ACHN (cell line): ENCODE measurements around the gene ENKUR.
"Not testable (repeated sequence)": the region's sequence is repeated elsewhere in the genome, so short reads cannot be mapped to it uniquely, and the experiment has no call there.

ENCODE experiments used
- DNase-seq: peaks from one replicate; pipeline ENCODE4 v3.0.0-alpha.2; 2015
- in situ Hi-C: cut with HindIII; loops from 2 replicates; pipeline ENCODE4 v1.10.0; 2017; ENCODE audit warnings: low sequenced_read_pairs, low pct_ligation_motif_present, low pct_unique_long_range_greater_than_20kb

Gene ENKUR

DNA sequence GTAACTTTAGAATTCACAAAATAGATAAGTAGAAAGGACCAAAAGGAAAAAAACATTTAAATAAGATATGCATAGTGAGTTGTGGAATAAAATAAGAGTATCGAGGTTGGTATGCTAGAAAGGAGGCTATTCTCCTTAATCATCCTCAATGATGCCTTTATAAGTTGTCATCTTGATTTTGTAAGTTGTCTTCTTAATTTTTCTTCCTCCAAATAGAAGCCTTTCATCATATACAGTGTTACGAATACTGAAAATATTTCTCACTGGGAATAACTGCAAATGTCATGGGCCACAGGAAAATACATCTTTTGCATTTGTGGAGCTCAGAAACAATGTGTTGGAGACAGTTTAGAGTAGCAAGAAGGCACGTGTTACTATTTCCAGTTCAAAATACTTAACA, 32.0 kb downstream of the ENKUR start:
- DNase-seq, result no peak
- in situ Hi-C loops, result no loop called here

DNA sequence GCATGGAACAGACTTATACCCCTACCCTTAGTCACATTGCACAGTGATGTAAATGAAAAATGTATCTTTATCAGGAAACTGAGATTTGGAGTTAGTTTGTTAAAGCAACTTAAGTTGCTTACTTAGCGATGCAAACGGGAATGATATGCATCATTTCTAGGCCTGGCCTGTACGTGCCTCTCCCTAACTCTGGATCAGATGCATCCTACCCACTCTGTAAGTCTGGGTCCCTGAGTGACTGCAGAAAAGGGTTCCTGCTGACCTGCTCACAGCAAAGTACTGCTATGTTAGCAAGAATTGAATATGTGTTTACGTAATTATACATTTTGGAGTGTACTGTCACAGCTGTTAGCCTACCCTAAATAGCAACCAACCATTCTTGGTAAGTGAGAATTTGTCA, 32.8 kb downstream of the ENKUR start:
- DNase-seq, result no peak
- in situ Hi-C loops, result no loop called here

DNA sequence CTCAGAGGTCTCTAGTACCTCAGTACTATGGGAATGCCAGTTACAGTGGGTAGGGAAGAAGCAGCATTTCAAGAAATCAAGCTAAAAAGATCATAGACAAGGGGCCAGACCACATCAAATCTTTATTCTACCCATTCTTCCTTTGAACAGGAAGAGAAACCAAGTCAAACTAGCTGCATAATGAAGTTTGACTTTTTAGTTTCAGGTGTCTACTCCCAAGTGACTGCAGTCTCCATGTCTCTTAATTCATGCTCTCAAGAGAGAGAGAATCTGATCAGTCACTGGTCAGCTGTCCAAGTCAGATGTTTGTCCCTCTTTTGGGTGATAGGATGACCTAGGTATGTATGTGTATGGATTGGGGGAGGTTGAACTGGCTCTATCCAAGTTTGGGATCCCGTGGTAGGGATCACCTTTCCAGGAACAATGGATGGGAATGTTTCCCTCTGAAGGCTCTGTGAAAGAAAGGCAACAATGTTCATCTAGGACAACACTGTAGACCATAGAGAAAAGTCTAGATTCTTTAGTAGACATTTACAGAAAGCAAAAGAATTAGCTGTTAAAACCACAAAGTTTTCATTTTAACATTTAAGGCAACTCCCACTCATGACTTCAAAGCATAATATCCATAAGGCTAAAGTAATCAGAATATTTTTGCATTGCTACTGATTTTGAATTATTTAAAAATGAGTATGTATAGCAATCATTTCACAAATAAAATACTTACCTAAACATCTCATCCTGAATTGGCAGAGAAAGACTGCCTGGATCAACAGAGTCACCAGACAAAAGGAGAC, 33.4 kb downstream of the ENKUR start:
- DNase-seq, result no peak
- in situ Hi-C loops, result no loop called here

DNA sequence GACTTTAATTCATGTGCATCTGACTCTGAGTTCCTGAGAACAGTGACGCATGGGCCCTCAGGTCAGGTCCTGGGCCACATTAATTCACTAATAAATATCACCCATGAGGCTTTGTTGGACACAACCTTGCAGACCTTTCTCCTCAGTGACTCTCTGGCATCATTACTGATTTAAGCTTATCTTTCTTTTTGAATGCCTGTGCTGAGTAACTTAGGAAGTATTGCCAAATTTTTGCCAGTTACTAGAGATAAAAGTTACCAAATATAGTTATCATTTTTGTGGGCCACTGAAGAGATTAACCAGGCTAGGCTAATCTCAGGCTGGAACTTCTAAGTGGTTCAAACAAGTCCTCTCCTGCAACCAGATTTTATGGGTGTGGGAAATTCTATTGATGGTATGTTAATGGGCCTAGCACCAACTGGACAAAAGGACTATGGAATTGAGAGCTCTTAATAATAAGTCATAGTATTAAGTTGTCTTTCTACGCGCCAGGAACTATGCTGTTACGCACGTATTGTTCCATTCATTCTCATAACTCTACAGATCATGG, 34.7 kb downstream of the ENKUR start:
- in situ Hi-C loops, result no loop called here
- DNase-seq, result no peak

DNA sequence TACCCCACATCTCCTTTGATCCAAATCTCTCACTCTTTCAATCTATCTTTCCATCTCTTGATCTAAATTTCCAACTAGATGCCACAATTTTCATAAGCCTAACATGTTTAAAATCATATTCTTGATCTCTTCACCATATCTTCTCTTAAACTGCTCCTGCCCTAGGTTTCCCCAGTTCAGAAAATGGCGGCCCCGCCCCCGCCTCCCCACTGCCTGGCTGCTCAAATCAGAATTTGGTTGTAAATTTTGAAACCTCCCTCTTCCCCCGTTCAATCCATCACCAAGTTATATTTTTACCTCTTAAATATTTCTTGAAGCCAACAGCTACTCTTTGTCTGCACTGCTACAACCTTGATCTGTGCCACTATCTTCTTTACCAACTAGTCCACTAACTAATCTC, 36.3 kb downstream of the ENKUR start:
- no peak for DNase-seq
- in situ Hi-C loops, result no loop called here

DNA sequence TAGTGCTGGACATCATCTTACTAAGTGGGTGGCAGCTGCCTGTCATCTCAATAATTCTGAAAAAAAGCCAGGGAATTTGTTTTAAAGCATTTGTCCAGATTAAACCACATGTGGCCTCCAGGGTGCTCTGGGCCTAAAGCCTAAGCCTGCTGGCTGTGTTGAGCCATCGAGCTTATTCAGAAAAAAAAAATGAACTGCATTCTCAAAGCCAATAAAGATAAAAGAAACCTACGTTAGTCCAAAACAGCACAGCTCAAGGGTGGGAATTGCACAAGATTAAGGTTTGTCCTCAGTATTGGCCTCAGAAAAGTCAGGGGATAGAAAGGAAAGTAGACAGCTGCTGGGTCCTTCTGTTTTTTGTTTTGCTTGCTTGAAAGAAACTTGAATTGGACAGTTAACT, 41.0 kb downstream of the ENKUR start:
- DNase-seq, result no peak
- in situ Hi-C loops, result no loop called here

DNA sequence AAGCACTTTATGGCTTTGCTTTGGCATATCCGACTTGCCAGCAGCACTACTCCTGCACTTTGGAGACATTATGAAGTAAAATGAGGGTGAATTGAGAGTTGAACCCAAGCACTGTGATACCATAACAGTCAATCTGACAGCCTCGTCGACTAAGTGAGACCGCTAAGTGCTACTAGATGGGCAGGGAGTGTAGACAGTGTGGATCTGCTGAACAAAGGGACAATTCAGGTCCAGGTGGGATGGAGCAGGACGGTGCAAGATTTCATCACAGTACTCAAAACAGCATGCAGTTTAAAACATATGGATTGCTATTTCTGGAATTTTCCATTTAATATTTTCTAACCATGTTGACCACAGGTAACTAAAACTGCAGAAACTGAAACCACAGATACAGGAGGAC, 42.8 kb downstream of the ENKUR start:
- no peak for DNase-seq
- in situ Hi-C loops, result no loop called here

DNA sequence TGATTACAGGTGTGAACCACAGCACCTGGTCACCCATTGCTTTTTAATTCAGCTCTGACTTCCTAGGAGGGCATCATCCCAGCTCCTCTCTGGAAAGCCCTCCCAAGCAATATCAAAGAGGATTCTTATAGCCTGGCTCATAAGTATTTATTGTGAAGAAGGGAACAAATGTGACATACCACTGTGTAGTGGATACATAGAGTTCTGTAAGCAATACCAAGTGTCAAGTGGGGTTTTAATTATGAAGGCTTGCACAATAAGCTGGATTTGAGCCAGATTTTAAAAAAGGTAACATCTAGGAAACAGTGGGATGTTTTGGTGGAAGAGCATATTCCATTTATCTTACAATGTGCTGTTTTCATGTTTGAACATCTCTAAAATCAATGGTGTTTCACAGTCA, 44.6 kb downstream of the ENKUR start:
- in situ Hi-C loops, result no loop called here

DNA sequence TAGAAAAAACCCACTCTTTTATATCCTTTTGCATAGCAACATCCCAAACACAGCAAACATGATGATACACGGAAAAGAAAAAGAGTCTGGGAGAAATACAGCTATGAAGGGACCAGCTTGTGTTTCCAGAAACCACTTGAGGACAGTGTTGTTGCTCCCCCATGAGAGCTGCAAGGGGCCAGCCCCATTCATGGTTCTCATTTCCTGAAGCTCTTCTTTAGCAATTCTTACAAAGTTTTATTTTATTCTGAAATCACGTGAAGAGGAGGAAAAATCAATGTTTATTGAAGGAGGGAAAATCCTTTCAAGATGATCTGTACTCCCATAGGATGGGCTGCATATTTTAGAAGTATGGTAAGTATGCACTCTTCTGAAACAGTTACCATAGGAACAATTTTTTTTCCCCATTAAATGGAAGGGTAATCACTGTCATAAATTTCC, 46.1 kb downstream of the ENKUR start:
- in situ Hi-C loops, result no loop called here
- DNase-seq, result no peak

More for the DNA sequence above, 44.6 kb downstream of the ENKUR start:
- no peak for DNase-seq

DNA sequence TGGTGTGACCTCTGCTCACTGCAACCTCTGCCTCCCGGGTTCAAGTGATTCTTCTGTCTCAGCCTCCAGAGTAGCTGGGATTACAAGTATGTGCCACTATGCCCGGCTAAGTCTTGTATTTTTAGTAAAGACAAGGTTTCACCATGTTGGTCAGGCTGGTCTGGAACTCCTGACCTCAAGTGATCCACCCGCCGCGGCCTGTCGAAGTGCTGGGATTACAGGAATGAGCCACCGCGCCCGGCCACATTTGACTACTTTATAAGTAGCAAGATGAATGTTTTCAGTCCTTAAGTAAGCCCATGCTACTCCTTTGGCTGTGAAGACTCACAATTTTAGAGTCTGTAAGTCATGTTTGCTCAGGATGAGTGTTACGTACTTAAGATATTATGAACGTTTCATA, 47.0 kb downstream of the ENKUR start:
- in situ Hi-C loops, DNase-seq: not testable (repeated sequence)

DNA sequence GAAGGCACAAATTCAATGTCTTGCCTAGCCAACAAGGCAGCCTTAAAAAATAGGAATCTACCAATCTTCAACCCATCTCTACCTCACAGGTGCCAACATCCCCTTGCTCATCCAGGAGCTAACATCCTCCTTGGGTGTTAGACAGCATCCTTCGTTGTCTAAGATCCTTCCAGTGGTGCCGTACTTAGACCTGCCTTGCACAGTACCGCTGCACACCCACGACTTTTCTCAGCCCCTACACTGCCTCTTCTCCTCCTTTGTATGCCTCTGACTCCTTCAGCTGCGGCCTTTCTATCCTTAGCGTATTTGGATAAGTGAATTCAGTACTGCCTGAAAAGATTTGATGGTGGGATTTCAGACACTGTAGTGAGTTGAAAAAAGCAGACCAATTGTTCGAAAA, 47.6 kb downstream of the ENKUR start:
- DNase-seq, result no peak
- in situ Hi-C loops, result no loop called here

DNA sequence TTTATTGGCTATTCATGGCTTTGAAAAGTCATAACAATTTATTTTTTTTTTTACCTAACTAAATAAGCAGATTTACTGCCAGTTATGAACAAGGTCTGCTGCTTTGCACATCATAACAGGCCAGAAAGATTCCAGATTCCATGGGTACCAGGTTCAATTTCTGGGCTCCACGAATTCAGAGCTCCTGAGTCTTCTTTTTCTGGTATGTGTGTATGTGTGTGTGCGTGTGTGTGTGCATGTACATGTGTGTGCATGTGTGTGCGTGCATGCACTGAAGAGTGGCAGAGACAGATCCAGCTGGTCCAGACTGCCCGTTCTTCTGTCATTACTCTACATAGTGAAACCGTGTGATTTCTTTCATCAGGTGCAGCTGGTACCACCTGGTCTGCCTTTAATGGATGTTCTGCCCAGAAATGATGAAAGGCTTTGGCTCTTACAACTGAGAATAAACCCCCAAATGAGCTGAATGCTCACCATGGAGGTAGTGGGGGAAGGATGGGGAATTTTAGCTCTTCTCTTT, 48.9 kb downstream of the ENKUR start:
- in situ Hi-C loops, result no loop called here
- DNase-seq, result no peak

DNA sequence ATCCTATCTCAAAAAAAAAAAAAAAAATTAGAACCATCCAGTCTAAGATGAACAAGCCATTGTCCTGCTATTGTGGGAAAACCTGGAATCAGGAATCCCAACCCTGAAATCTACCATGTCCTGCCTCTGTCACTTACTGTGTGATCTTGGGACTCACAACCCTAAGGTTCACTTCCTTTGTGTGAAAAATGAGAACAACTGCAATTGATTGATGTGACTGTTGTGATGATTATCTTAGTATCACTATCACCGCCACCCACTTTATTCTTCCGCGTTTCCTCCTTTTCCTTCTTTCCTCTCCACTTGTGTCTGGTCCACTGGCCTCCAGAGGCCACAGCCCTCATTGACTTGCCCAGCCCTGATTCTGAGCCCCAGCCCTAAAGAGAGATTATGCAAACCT, 50.9 kb downstream of the ENKUR start:
- DNase-seq, result no peak
- in situ Hi-C loops, result no loop called here

DNA sequence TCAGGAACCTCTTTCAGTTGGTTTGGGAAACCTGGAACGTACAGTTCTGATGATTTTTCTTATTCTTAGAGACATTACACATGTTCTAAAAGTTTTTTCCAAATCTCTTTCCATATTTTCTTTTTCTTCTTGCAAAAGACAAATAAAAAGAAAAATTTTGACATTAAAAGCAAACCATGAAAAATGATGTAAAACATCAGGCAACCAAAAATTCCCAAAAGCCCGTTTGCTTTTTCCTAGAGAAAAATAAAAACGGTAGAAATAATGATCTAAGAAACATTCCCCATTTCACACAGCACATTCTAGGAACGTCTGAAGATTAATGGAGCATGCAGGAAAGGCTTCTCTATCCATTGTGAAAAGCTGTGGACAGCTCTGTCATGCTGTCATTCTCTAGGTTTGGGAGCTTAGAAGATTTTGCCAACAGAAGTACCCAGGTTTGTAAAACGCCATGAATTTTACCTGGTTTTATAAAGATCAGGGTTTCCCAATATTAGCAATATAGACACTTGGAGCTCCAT, 52.4 kb downstream of the ENKUR start:
- in situ Hi-C loops, result no loop called here
- DNase-seq, result peak; percentile 60

DNA sequence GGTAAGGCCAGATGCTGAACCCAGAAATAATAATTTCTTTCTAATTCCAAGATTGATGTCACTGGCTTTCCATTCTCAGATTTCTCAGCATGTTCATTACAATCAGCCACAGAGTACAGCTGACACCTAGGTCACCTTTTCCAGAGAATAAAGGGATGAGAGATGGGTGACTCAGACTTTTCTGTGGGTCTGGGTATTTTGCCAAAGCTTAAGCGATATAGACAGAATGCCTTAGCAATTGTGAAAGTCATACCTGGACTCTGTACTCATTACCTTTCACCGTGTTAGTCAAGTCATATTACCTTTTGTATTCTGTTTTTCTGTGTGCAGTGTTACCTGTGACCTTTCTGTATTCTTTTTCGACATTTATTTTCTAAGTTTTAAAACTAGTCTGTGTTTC, 53.0 kb downstream of the ENKUR start:
- in situ Hi-C loops, result no loop called here

DNA sequence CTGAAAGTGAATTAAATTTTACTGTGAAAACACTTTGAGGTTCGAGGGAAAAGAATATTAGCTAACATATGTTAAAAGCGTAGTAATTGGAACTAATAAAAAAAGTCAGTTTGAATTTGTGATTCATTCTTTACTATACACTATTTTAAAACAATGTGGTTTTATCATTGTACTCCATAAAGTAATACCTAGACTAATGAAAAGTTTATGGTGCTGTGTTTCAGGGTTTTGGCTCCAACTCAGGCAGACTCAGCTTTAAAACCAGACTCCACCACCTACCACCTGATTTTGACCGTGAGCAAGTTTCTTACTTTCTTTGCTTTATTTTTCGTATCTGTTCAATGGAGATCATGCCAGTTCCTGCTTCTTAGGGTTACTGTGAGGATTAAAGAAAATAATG, 54.4 kb downstream of the ENKUR start:
- no peak for DNase-seq
- in situ Hi-C loops, result no loop called here

More for the DNA sequence above, 53.0 kb downstream of the ENKUR start:
- peak; percentile 68 for DNase-seq

DNA sequence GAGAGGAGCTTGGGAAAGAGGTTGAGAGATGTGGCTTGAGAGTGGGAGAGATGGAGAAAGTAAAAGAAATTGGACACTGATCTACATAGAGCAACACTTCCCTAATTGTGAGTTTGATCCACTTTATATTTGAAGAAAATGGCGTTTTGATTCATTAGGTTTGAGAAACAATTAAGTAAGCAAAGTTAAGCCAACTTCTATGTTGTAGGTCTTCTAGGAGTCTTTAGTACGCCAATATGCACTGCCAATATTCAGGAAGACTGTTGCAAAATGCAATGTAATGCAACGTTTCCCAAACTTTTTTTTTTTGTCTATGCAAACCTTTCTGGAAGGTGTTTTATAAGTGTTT, 56.6 kb downstream of the ENKUR start:
- DNase-seq, result no peak
- in situ Hi-C loops, result no loop called here

DNA sequence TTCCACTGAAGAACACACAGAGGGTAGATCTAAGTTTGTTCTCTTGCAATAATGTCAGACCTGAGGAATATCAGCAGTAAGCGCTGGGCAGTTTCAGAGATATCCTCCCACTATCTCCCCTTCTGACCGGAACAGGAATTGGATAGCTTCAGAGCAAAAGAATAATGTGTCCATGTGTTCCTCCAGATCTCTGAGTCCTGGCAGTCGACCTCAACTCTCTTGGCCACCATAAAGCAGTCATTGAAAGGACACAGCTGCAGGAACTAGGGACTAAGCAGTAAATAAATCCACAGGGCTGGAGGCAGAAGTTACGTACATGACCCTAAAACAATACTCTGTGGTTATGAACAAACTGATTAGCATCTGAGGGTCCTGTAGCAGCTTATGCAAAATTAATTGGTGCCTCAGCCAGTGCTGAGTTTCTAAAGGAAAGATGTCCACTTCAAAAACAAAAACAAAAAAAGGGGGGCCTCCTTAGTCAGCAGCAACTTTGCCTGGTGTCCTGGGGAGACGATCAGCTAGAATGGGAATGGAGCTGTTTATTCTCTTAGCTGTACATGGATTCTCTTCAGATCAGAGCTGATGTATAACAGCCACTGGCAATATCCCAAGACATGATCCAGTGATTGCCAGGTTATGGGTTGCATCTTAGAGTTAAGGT, 57.1 kb downstream of the ENKUR start:
- DNase-seq, result no peak
- in situ Hi-C loops, result no loop called here

DNA sequence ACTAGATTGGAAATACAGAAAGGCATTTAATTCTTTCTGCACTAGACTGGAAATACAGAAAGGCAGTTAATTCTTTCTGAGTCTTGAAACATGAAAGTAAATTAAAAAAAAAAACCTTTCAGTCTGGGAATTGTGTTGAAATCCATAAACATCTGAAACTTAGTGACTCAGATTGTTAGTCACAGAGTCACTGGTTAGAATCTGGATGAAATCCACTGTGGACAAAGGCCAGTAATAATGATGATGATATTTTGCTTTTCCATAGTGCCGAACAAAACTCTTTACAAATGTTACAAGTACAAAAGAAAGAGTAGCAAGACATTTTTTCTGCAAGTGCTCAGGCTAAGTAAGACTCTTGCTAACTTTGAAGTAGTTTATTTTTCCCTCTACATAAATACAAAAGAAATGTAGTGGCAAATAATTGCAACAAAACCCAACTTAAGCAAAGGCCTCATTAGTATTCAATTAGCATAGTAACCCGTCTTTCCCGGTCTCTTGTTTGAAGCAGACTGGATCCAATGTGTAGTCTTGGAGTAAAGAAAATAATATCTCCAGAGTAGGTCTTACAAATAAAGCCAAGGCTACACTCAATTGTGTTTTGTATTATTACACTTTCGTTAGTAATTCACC, 57.8 kb downstream of the ENKUR start:
- in situ Hi-C loops, result no loop called here
- DNase-seq, result peak; percentile 44
